A549 treated with CpdA at 1 μM for 4 hours (cell line): ENCODE measurements around the gene CNRIP1. TPM values are rescaled to one million over a fixed set of nuclear protein-coding genes. Genes with fewer than 3 reads are reported as not detected.

Experiments
- total RNA-seq: library from RNA; stranded (reverse); fragments of 200-300 nt; extraction: Qiagen RNA extraction; gene quantifications from 5 replicates; pipeline ENCODE4 v1.2.3, GENCODE V29; 2022; ENCODE audit warnings: low read depth

Gene CNRIP1
- 1.8 to 3.1 TPM (median 2.3 TPM) in 5 replicates for total RNA-seq

GRCh38 chr2:68319398-68320117, at the start of gene CNRIP1:
Gene CNRIP1, minus strand, starts transcription at chr2:68319949. Its CDS starts 549 bp downstream, at chr2:68319400.

GRCh38 chr2:68365087-68365486, 45.3 kb upstream of the CNRIP1 start, which contains the start of gene PLEK:
Gene PLEK, plus strand, starts transcription at chr2:68365282. Its CDS starts 70 bp downstream, at chr2:68365352.

GRCh38 chr2:68252400-68253218, 67.1 kb downstream of the CNRIP1 start, which contains the start of gene PPP3R1:
Gene PPP3R1, minus strand, starts transcription at chr2:68252532. Its CDS starts 405 bp downstream, at chr2:68252127.

Other genes with a start within 250 kb of the CNRIP1 start
- 54.0 to 61.4 TPM (median 55.8 TPM) in 5 replicates for gene PNO1, start 162.1 kb downstream of the CNRIP1 start, total RNA-seq
- 57.9 to 89.6 TPM (median 64.3 TPM) in 5 replicates for gene PPP3R1, start 67.4 kb downstream of the CNRIP1 start, total RNA-seq
- 0.01 TPM in 1 of 5 replicates, not detected in the others for gene PLEK, start 45.3 kb upstream of the CNRIP1 start, total RNA-seq
- gene FBXO48, start 147.3 kb upstream of the CNRIP1 start, total RNA-seq = 0.54 to 0.76 TPM (median 0.61 TPM) in 5 replicates
- gene APLF, start 147.6 kb upstream of the CNRIP1 start, total RNA-seq = 0.64 to 1.1 TPM (median 0.80 TPM) in 5 replicates